Urinary bladder (tissue), 4 donors: Measurements from ENCODE around the gene TADA3. TPM values are rescaled to one million over a fixed set of nuclear protein-coding genes. Genes with fewer than 3 reads are reported as not detected.

Source experiments
- DNase-seq: peaks from one replicate; pipeline ENCODE4 v3.0.0-alpha.2; 2015; ENCODE audit errors: extremely low spot score
- H3K27ac ChIP-seq: one replicate; pipeline ENCODE4 v1.5.1; 2013; ENCODE audit warnings: low read depth, mild to moderate bottlenecking, moderate library complexity
- H3K36me3 ChIP-seq: one replicate; pipeline ENCODE4 v1.6.1; 2013; ENCODE audit warnings: mild to moderate bottlenecking, moderate library complexity; ENCODE audit not compliant: insufficient read depth
- H3K4me1 ChIP-seq: one replicate; pipeline ENCODE4 v1.6.1; 2013; ENCODE audit warnings: mild to moderate bottlenecking, moderate library complexity; ENCODE audit not compliant: insufficient read depth
- H3K4me3 ChIP-seq: one replicate; pipeline ENCODE4 v1.5.1; 2013; ENCODE audit warnings: low read depth, low read length
- WGBS: extraction: QIAGEN DNeasy Blood & Tissue Kit; methylation state at CpG from one replicate; pipeline ENCODE4 v1.1.7; 2013; 5-methylcytosine and 5-hydroxymethylcytosine counted together
- polyA plus RNA-seq: library from polyadenylated mRNA; stranded (reverse); fragments of 200-250 nt; gene quantifications from one replicate; pipeline ENCODE4 v1.2.3, GENCODE V29; 2013
- total RNA-seq: library from RNA; depleted of rRNA; stranded (reverse); fragments of >200 nt; gene quantifications from one replicate; pipeline ENCODE4 v1.2.3, GENCODE V29; 2014
- donor health status: healthy with polysubstance abuse.
- donor health status: healthy.

The TADA3 gene
- total and polyA plus RNA-seq, 2 donors = 33.2 to 67.9 TPM

GRCh38 chr3:9749645-9750555 lies 42.4 kb downstream of the TADA3 start, which contains the start of gene OGG1:
TSS of gene OGG1 (plus strand) at chr3:9749952. CDS start at chr3:9750287, 335 bp downstream.
- DNase-seq = peak; percentile 96
- no peaks in the 10 kb centered on the region for H3K36me3 ChIP-seq
- WGBS = under 1% methylated on average over 60 of the region's 60 CpGs

GRCh38 chr3:9749296-9749644 lies 43.0 kb downstream of the TADA3 start:
- peaks cover under 1% of the 10 kb centered on the region for H3K36me3 ChIP-seq
- peak overlapping the region; percentile 58 for H3K27ac ChIP-seq
- no peaks in the 10 kb centered on the region for H3K4me1 ChIP-seq
- no peak for DNase-seq
- WGBS = 1% methylated on average over 19 of the region's 19 CpGs
- H3K4me3 ChIP-seq = peak overlapping the region; percentile 39

More at GRCh38 chr3:9749645-9750555, 42.4 kb downstream of the TADA3 start, which contains the start of gene OGG1:
- no peaks in the 10 kb centered on the region for H3K4me1 ChIP-seq
- H3K27ac ChIP-seq = peak within 1 kb of the TSS; percentile 58
- peak within 1 kb of the TSS; percentile 39 for H3K4me3 ChIP-seq

GRCh38 chr3:9748031-9748430 lies 44.2 kb downstream of the TADA3 start:
- H3K4me3 ChIP-seq = no peak overlapping the region
- H3K4me1 ChIP-seq = no peaks in the 10 kb centered on the region
- no peak overlapping the region for H3K27ac ChIP-seq
- H3K36me3 ChIP-seq = peaks cover 2% of the 10 kb centered on the region
- no peak for DNase-seq
- WGBS = 98% methylated on average over 2 of the region's 2 CpGs

DNA sequence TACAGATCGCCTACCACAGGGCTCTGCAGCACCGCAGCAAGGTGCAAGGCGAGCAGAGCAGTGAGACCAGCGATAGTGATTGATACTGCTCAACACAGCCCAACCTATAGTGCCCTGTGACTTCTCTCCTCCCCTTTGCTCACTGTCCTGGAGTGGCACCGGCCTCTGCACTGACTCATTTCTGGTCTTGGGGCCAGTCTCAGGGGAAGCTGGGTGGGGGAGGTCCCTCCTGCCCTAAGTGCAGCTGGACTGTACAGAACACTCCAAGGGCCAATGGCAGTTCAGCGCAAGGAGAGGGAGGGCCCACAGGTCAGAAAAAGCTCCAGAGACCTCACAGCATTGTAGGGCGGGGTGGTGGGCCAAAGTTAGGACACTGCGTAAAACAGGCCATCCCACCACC lies 45.0 kb downstream of the TADA3 start:
- peaks cover 4% of the 10 kb centered on the region for H3K36me3 ChIP-seq

DNA sequence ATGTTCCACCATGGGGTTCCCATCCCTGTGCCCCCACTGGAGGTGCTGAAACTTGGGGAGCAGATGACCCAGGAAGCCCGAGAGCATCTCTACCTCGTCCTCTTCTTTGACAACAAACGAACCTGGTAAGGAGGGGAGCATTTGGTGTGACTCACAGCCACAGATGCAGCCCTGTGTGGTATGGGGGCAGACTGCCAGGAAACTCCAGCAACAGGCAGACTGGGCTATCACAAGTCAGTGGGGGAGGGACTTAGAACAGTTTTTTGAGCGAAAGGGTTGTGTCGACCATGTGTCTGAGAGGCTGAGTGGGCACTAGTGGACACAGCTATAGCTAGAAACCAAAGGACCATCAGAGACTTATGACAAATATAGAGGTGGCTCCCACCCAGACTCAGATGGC lies 45.9 kb downstream of the TADA3 start:
- Histone ChIP-seq H3K36me3 (peaks cover 6% of the 10 kb centered on the region), H3K27ac (no peak overlapping the region), H3K4me1 (no peaks in the 10 kb centered on the region), H3K4me3 (no peak overlapping the region)
- 75% methylated on average over 5 of the region's 5 CpGs for WGBS
- no peak for DNase-seq

More for the DNA sequence above, 45.0 kb downstream of the TADA3 start:
- H3K4me1 ChIP-seq = no peaks in the 10 kb centered on the region
- no peak overlapping the region for H3K27ac ChIP-seq
- no peak for DNase-seq
- 89% methylated on average over 8 of the region's 8 CpGs for WGBS
- H3K4me3 ChIP-seq = no peak overlapping the region

DNA sequence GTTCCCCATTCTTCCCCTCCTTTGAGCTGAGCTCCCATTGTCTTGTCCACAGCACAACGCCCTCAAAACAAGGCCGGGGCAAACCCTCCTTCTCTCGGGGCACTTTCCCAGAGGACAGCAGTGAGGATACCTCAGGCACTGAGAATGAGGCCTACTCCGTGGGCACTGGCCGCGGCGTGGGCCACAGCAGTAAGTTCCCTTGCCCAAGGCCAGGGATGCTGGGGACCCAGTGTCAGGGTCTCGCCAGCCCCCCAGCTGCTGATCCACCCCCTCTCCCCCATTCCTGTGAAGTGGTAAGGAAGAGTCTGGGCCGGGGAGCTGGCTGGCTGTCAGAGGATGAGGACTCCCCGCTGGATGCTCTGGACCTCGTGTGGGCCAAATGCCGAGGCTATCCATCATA lies 46.8 kb downstream of the TADA3 start:
- Histone ChIP-seq H3K36me3 (peaks cover 6% of the 10 kb centered on the region), H3K27ac (no peak overlapping the region), H3K4me1 (no peaks in the 10 kb centered on the region), H3K4me3 (no peak overlapping the region)
- 93% methylated on average over 12 of the region's 12 CpGs for WGBS
- DNase-seq = no peak

DNA sequence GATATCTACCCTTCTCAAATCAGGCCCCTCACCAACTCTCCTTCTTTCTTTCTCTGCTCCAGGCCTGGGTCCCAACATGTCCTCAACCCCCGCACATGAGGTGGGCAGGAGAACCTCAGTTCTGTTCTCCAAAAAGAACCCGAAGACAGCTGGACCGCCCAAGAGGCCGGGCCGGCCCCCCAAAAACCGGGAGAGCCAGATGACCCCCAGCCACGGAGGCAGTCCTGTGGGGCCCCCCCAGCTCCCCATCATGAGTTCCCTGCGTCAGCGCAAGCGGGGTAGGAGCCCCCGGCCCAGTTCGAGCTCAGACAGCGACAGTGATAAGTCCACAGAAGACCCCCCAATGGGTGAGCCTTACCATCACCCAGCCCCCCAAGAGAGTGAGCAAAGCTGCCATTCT lies 48.1 kb downstream of the TADA3 start:
- 96% methylated on average over 13 of the region's 13 CpGs for WGBS
- H3K36me3 ChIP-seq = peaks cover 8% of the 10 kb centered on the region
- no peak for DNase-seq

DNA sequence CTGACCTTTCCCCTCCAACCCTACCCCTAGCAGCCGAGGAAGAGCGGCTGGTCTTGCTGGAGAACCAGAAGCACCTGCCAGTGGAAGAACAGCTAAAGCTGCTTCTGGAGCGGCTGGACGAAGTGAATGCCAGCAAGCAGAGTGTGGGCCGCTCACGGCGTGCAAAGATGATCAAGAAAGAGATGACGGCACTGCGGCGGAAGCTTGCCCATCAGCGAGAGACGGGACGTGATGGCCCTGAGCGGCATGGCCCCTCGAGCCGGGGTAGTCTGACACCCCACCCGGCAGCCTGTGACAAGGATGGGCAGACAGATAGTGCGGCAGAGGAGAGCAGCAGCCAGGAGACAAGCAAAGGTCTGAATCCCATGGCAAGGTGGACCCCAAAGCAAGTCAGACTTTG lies 48.7 kb downstream of the TADA3 start:
- Histone ChIP-seq H3K27ac (no peak overlapping the region), H3K4me1 (no peaks in the 10 kb centered on the region), H3K36me3 (peaks cover 9% of the 10 kb centered on the region), H3K4me3 (no peak overlapping the region)
- 96% methylated on average over 18 of the region's 18 CpGs for WGBS
- DNase-seq = no peak

More for the DNA sequence above, 48.1 kb downstream of the TADA3 start:
- Histone ChIP-seq H3K4me3 (no peak overlapping the region), H3K4me1 (no peaks in the 10 kb centered on the region), H3K27ac (no peak overlapping the region)

- 95% methylated on average over 1 of the region's 1 CpG for WGBS
- Histone ChIP-seq H3K27ac (no peak overlapping the region), H3K4me1 (no peaks in the 10 kb centered on the region), H3K4me3 (no peak overlapping the region), H3K36me3 (peaks cover 9% of the 10 kb centered on the region)
- no peak for DNase-seq
Measured at GRCh38 chr3:9742560-9742959, 49.7 kb downstream of the TADA3 start.

DNA sequence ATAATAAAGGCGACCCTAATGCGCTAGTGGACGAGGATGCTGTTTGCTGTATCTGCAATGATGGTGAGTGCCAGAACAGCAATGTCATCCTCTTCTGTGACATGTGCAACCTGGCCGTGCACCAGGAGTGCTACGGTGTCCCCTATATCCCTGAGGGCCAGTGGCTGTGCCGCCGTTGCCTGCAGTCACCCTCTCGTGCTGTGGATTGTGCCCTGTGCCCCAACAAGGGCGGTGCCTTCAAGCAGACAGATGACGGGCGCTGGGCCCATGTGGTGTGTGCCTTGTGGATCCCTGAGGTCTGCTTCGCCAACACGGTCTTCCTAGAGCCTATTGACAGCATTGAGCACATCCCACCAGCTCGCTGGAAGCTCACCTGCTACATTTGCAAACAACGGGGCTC lies 53.1 kb downstream of the TADA3 start:
- no peak for DNase-seq
- 94% methylated on average over 15 of the region's 15 CpGs for WGBS
- Histone ChIP-seq H3K36me3 (peaks cover 8% of the 10 kb centered on the region), H3K27ac (no peak overlapping the region), H3K4me1 (no peaks in the 10 kb centered on the region), H3K4me3 (no peak overlapping the region)

GRCh38 chr3:9736831-9737230 lies 55.4 kb downstream of the TADA3 start:
- Histone ChIP-seq H3K27ac (no peak overlapping the region), H3K4me1 (no peaks in the 10 kb centered on the region), H3K4me3 (no peak overlapping the region), H3K36me3 (peaks cover 3% of the 10 kb centered on the region)
- WGBS = 75% methylated on average over 2 of the region's 2 CpGs
- DNase-seq = no peak

- DNase-seq = no peak
- peak overlapping the region; percentile 98 for H3K4me3 ChIP-seq
- no peak overlapping the region for H3K27ac ChIP-seq
- no peaks in the 10 kb centered on the region for H3K36me3 ChIP-seq
- no peaks in the 10 kb centered on the region for H3K4me1 ChIP-seq
- WGBS = 43% methylated on average over 7 of the region's 7 CpGs
Measured at GRCh38 chr3:9732740-9733115, 59.5 kb downstream of the TADA3 start.

GRCh38 chr3:9732080-9732739 lies 60.1 kb downstream of the TADA3 start:
- H3K27ac ChIP-seq = peak overlapping the region; percentile 93
- H3K4me1 ChIP-seq = no peaks in the 10 kb centered on the region
- 3% methylated on average over 41 of the region's 41 CpGs for WGBS
- H3K36me3 ChIP-seq = no peaks in the 10 kb centered on the region
- peak overlapping the region; percentile 98 for H3K4me3 ChIP-seq
- DNase-seq = no peak
